PFSK-1 (cell line): ENCODE measurements around the gene MPIG6B.

Experiments used
- FOXP2 ChIP-seq: optimal IDR thresholded peaks from 2 replicates; pipeline ENCODE3; 2011; ENCODE audit warnings: borderline replicate concordance, control low read depth, inconsistent platforms; ENCODE audit not compliant: insufficient read depth; ENCODE audit errors: extremely low read length, extremely low read depth
- POLR2AphosphoS5 ChIP-seq: IDR thresholded peaks from 2 replicates; pipeline ENCODE4 v1.6.1; 2012; ENCODE audit warnings: low read depth, mild to moderate bottlenecking, control low read depth, low read length, moderate library complexity
- REST ChIP-seq, 2 experiments: IDR thresholded peaks; 2 replicates each; pipeline versions ENCODE4 v1.6.1 to v1.8.0; 2011 to 2012; ENCODE audit warnings: low read depth in 2 of 2, low read length in 2 of 2, control low read depth in 1 of 2, inconsistent platforms in 1 of 2, mild to moderate bottlenecking in 1 of 2, moderate library complexity in 1 of 2; ENCODE audit not compliant: insufficient read depth in 1 of 2
- SIN3A ChIP-seq: IDR thresholded peaks from 2 replicates; pipeline ENCODE4 v1.6.1; 2012; ENCODE audit warnings: mild to moderate bottlenecking, low read length, moderate library complexity, borderline replicate concordance; ENCODE audit not compliant: insufficient read depth
- TAF1 ChIP-seq: IDR thresholded peaks from 2 replicates; pipeline ENCODE4 v1.6.1; 2012; ENCODE audit warnings: low read length, control low read depth, borderline replicate concordance; ENCODE audit not compliant: insufficient read depth

- TF ChIP-seq REST (IDR thresholded peaks at IDR 0.05; ENCODE audit: insufficient read depth in 1 of 2, low read depth in 2 of 2, low read length in 2 of 2) (0 out of 4 replicates have a peak, but pooled peaks of 1 of the 2 experiments have one; percentile 52), POLR2AphosphoS5 (peak; percentile 65; the same call in 1 of the 2 replicates), TAF1 (no peak), SIN3A (no peak), FOXP2 (no peak)
These were observed 17.4 kb downstream of the MPIG6B start for GRCh38 chr6:31740397-31741223.
